Neural cell (in vitro differentiated cells): ENCODE data around the gene AKR1C1.

Experiments
- EZH2 ChIP-seq: fragments of 200-600, 300-800 bp; shearing (Covaris generic), sonication (generic); IDR thresholded peaks from 2 replicates; pipeline ENCODE4 v1.6.1; 2014; ENCODE audit warnings: antibody characterized with exemption, low read length, borderline replicate concordance, mild to moderate bottlenecking; ENCODE audit not compliant: insufficient read depth, poor library complexity, severe bottlenecking
- TF ChIP-seq, protein P1 (sequence below): fragments of 450-650 bp; IDR thresholded peaks from 2 replicates; pipeline ENCODE4 v1.5.1; 2014; ENCODE audit warnings: antibody characterized with exemption, mild to moderate bottlenecking, moderate library complexity; ENCODE audit not compliant: poor library complexity, severe bottlenecking

DNA sequence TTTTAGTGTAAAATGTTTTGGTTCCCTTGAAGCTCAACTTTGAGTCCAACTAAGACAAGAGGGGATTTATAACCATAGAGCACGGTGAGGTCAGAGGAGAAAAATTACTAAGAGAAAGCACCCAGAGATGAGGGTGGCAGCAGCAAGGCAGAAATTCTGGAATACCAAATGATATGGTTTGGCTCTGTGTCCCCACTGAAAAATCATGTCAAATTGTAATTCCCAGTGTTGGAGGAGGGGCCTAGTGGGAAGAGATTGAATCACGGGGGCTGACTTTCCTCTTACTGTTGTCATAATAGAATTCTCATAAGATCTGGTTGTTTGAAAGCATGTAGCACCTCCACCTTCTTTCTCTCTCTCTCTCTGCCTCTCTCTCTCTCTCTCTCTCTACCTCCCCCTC, 19.4 kb upstream of the AKR1C1 start:
- TF ChIP-seq, protein P1, sequence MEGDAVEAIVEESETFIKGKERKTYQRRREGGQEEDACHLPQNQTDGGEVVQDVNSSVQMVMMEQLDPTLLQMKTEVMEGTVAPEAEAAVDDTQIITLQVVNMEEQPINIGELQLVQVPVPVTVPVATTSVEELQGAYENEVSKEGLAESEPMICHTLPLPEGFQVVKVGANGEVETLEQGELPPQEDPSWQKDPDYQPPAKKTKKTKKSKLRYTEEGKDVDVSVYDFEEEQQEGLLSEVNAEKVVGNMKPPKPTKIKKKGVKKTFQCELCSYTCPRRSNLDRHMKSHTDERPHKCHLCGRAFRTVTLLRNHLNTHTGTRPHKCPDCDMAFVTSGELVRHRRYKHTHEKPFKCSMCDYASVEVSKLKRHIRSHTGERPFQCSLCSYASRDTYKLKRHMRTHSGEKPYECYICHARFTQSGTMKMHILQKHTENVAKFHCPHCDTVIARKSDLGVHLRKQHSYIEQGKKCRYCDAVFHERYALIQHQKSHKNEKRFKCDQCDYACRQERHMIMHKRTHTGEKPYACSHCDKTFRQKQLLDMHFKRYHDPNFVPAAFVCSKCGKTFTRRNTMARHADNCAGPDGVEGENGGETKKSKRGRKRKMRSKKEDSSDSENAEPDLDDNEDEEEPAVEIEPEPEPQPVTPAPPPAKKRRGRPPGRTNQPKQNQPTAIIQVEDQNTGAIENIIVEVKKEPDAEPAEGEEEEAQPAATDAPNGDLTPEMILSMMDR, result no peak
- no peak for TF ChIP-seq EZH2
